Fibroblast of lung (primary cell): Measurements from ENCODE around the gene RASA1. TPM values are rescaled to one million over a fixed set of nuclear protein-coding genes. Genes with fewer than 3 reads are reported as not detected.

Experiments used
- DNase-seq, 2 donors: peaks; one replicate each; pipeline versions ENCODE4 v3.0.0 to v3.0.0-alpha.2; 2010; ENCODE audit warnings: low read depth in 2 of 2
- H2AFZ ChIP-seq: 2 replicates; pipeline ENCODE4 v1.5.1; 2012; ENCODE audit warnings: low read length, control low read depth, inconsistent platforms
- H3K27ac ChIP-seq: 2 replicates; pipeline ENCODE4 v1.5.1; 2011; ENCODE audit warnings: low read length, control low read depth; ENCODE audit not compliant: insufficient read depth
- H3K27me3 ChIP-seq: 2 replicates; pipeline ENCODE4 v1.5.1; 2011; ENCODE audit warnings: mild to moderate bottlenecking, low read length; ENCODE audit not compliant: control insufficient read depth, insufficient read depth
- H3K36me3 ChIP-seq: 2 replicates; pipeline ENCODE4 v1.5.1; 2011; ENCODE audit warnings: low read length; ENCODE audit not compliant: control insufficient read depth, insufficient read depth
- H3K4me1 ChIP-seq: 2 replicates; pipeline ENCODE4 v1.5.1; 2011; ENCODE audit warnings: low read length; ENCODE audit not compliant: control insufficient read depth, insufficient read depth; ENCODE audit errors: extremely low read depth
- H3K4me2 ChIP-seq: 2 replicates; pipeline ENCODE4 v1.5.1; 2011; ENCODE audit warnings: low read length, control low read depth; ENCODE audit not compliant: insufficient read depth; ENCODE audit errors: extremely low read depth
- H3K4me3 ChIP-seq, 4 experiments: fragments of 200-600 bp in 1 of 4; sonication (generic) in 1 of 4; replicated peaks in 1 of 4; 2 replicates each; pipeline ENCODE4 v1.5.1; 2011 to 2016; ENCODE audit warnings: low read length in 4 of 4, low read depth in 3 of 4, mild to moderate bottlenecking in 3 of 4, control low read depth in 2 of 4, inconsistent platforms in 1 of 4, mixed read lengths in 1 of 4; ENCODE audit not compliant: insufficient read depth in 1 of 4; ENCODE audit errors: control extremely low read depth in 1 of 4
- H3K79me2 ChIP-seq: 2 replicates; pipeline ENCODE4 v1.5.1; 2012; ENCODE audit warnings: mild to moderate bottlenecking, low read length, inconsistent platforms; ENCODE audit not compliant: control insufficient read depth, insufficient read depth
- H3K9ac ChIP-seq: 2 replicates; pipeline ENCODE4 v1.5.1; 2011; ENCODE audit warnings: mild to moderate bottlenecking, low read length, control low read depth; ENCODE audit not compliant: insufficient read depth
- H3K9me3 ChIP-seq: 2 replicates; pipeline ENCODE4 v1.5.1; 2012; ENCODE audit warnings: low read depth, low read length; ENCODE audit not compliant: control insufficient read depth, insufficient read depth
- H4K20me1 ChIP-seq: 2 replicates; pipeline ENCODE4 v1.5.1; 2011; ENCODE audit warnings: low read length; ENCODE audit not compliant: control insufficient read depth, insufficient read depth; ENCODE audit errors: extremely low read depth
- EZH2 ChIP-seq: IDR thresholded peaks from 2 replicates; pipeline ENCODE4 v1.5.1; 2012; ENCODE audit warnings: low read length, control low read depth, mild to moderate bottlenecking; ENCODE audit errors: missing control alignments
- polyA plus RNA-seq, 2 donors: library from polyadenylated mRNA; depleted of rRNA in 1 of 2; stranded (reverse) in 1 of 2; unstranded in 1 of 2; fragments of >200 nt; gene quantifications; 2 replicates each; pipeline ENCODE4 v1.2.1, GENCODE V29; 2011 to 2012; ENCODE audit warnings: missing spikeins in 1 of 2
- total RNA-seq: library from RNA; depleted of rRNA; stranded (reverse); fragments of >200 nt; gene quantifications from 2 replicates; pipeline ENCODE4 v1.2.1, GENCODE V29; 2014
- TF ChIP-seq, protein P1 (sequence below), 2 donors: IDR thresholded peaks in 1 of 2; conservative IDR thresholded peaks in 1 of 2; 1 replicate in 1 of 2; 2 replicates in 1 of 2; pipeline ENCODE4 v1.5.1; 2011 to 2012; ENCODE audit warnings: low read length in 2 of 2, control low read depth in 1 of 2, inconsistent platforms in 1 of 2, low read depth in 1 of 2, mild to moderate bottlenecking in 1 of 2

RASA1 gene
- total and polyA plus RNA-seq, 2 donors (not counting 1 experiment from before 2014, with no cell fraction given): 45.8 to 66.6 TPM

DNA sequence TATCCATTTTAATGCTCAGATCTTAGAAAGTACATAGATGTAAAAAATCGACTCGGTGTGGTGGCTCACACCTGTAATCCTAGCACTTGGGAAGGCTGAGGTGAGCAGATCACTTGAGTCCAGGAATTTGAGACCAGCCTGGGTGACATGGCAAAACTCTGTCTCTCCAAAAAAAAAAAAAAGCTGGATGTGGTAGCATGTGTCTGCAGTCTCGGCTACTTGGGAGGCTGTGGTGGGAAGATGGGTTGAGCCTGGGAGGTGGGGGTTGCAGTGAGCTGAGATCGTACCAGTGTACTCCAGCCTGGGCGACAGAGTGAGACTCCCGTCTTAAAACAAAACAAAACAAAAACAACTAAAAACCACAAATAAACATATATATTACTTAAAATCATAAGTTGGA, 61.4 kb downstream of the RASA1 start:
- H3K4me3 ChIP-seq: no peak overlapping the region
- H3K79me2 ChIP-seq: peaks cover 57% of the 10 kb centered on the region
- H3K36me3 ChIP-seq: no peaks in the 10 kb centered on the region
- no peaks in the 10 kb centered on the region for H4K20me1 ChIP-seq
- no peak overlapping the region for H3K9ac ChIP-seq
- H3K9me3 ChIP-seq: no peaks in the 10 kb centered on the region
- H3K4me1 ChIP-seq: no peaks in the 10 kb centered on the region
- TF ChIP-seq EZH2: no peak
- TF ChIP-seq, protein P1, sequence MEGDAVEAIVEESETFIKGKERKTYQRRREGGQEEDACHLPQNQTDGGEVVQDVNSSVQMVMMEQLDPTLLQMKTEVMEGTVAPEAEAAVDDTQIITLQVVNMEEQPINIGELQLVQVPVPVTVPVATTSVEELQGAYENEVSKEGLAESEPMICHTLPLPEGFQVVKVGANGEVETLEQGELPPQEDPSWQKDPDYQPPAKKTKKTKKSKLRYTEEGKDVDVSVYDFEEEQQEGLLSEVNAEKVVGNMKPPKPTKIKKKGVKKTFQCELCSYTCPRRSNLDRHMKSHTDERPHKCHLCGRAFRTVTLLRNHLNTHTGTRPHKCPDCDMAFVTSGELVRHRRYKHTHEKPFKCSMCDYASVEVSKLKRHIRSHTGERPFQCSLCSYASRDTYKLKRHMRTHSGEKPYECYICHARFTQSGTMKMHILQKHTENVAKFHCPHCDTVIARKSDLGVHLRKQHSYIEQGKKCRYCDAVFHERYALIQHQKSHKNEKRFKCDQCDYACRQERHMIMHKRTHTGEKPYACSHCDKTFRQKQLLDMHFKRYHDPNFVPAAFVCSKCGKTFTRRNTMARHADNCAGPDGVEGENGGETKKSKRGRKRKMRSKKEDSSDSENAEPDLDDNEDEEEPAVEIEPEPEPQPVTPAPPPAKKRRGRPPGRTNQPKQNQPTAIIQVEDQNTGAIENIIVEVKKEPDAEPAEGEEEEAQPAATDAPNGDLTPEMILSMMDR (conservative IDR thresholded peaks at IDR 0.05 in 1 of 2, IDR thresholded peaks at IDR 0.05 in 1 of 2; ENCODE audit: low read depth in 1 of 2, low read length in 2 of 2): no peak
- H3K27me3 ChIP-seq: no peaks in the 10 kb centered on the region
- H2AFZ ChIP-seq: no peak overlapping the region
- H3K27ac ChIP-seq: no peak overlapping the region
- no peak overlapping the region for H3K4me2 ChIP-seq
- no peak for DNase-seq

- TF ChIP-seq, protein P1 (conservative IDR thresholded peaks at IDR 0.05 in 1 of 2, IDR thresholded peaks at IDR 0.05 in 1 of 2; ENCODE audit: low read depth in 1 of 2, low read length in 2 of 2): no peak
- no peak for TF ChIP-seq EZH2
- H3K4me1 ChIP-seq: no peaks in the 10 kb centered on the region
- no peak overlapping the region for H3K4me2 ChIP-seq
- no peak overlapping the region for H3K9ac ChIP-seq
- no peak overlapping the region for H3K27ac ChIP-seq
- H2AFZ ChIP-seq: no peak overlapping the region
- H3K4me3 ChIP-seq: no peak overlapping the region
- no peaks in the 10 kb centered on the region for H3K9me3 ChIP-seq
- no peaks in the 10 kb centered on the region for H3K79me2 ChIP-seq
- H4K20me1 ChIP-seq: no peaks in the 10 kb centered on the region
- no peak for DNase-seq
- no peaks in the 10 kb centered on the region for H3K27me3 ChIP-seq
- peaks cover 4% of the 10 kb centered on the region for H3K36me3 ChIP-seq
These were observed 72.3 kb downstream of the RASA1 start for GRCh38 chr5:87339986-87340385.

DNA sequence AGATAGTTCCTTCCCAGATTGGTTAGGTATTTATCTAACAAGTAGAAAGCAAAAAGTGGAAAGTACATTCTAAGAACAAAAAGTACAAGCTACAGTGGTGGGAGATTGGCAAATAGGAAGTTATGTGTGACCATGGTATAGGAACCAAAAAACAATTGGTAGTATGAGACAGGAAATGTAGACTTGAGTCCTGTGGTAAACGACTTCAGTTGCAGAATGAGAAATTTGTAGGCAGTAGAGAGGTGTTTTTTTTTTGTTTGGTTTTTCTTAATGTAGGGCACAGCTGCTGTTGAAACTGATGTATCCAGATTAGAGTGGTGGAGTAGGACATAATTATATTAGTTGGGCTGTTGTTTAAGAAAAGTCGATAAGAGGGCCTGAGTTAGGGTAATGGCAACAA, 73.0 kb downstream of the RASA1 start:
- H3K4me3 ChIP-seq: no peak overlapping the region
- H3K79me2 ChIP-seq: no peaks in the 10 kb centered on the region
- no peaks in the 10 kb centered on the region for H3K27me3 ChIP-seq
- H3K9ac ChIP-seq: no peak overlapping the region
- no peak overlapping the region for H3K27ac ChIP-seq
- no peak for DNase-seq
- H2AFZ ChIP-seq: no peak overlapping the region
- no peak overlapping the region for H3K4me2 ChIP-seq
- H3K9me3 ChIP-seq: no peaks in the 10 kb centered on the region
- H4K20me1 ChIP-seq: no peaks in the 10 kb centered on the region
- no peaks in the 10 kb centered on the region for H3K4me1 ChIP-seq
- TF ChIP-seq, protein P1 (conservative IDR thresholded peaks at IDR 0.05 in 1 of 2, IDR thresholded peaks at IDR 0.05 in 1 of 2; ENCODE audit: low read depth in 1 of 2, low read length in 2 of 2): no peak
- TF ChIP-seq EZH2: no peak
- peaks cover 4% of the 10 kb centered on the region for H3K36me3 ChIP-seq
